MCF 10A (cell line): ENCODE data around the gene ZDHHC18. TPM values are rescaled to one million over a fixed set of nuclear protein-coding genes. Genes with fewer than 3 reads are reported as not detected.
"Not testable (repeated sequence)": the region's sequence is repeated elsewhere in the genome, so short reads cannot be mapped to it uniquely, and the experiment has no call there.

Experiments used
- BruUV-seq: library from RNA; stranded (reverse); fragments of 400-500 nt; replicated peaks from 2 replicates; lab custom pipeline; 2021; lab: Mats Ljungman, UMichigan
- CTCF ChIA-PET: fragments of 300-600 bp; sonication (Branson Sonifier 250); formaldehyde crosslinking; extraction: SDS; loops from one replicate; lab custom pipeline; 2021; ENCODE audit warnings: antibody characterized with exemption, inconsistent platforms; lab: Yijun Ruan, JAX
- POLR2A ChIA-PET: fragments of 300-600, 350-650 bp; sonication (Branson Sonifier 250); formaldehyde crosslinking; extraction: SDS; loops from one replicate; lab custom pipeline; 2020; ENCODE audit warnings: antibody characterized with exemption, inconsistent platforms; lab: Yijun Ruan, JAX
- DNase-seq: peaks from one replicate; pipeline ENCODE4 v3.0.0-alpha.2; 2018; ENCODE audit not compliant: unreplicated experiment
- H3K27ac Mint-ChIP-seq: one replicate; pipeline ENCODE4 v1.8.0; 2022; ENCODE audit warnings: mild to moderate bottlenecking, low read depth, mixed read lengths; ENCODE audit not compliant: unreplicated experiment
- H3K27me3 Mint-ChIP-seq: one replicate; pipeline ENCODE4 v1.8.0; 2022; ENCODE audit warnings: mixed read lengths; ENCODE audit not compliant: insufficient read depth, unreplicated experiment
- H3K36me3 Mint-ChIP-seq: one replicate; pipeline ENCODE4 v1.8.0; 2022; ENCODE audit warnings: mild to moderate bottlenecking, moderate library complexity, mixed read lengths; ENCODE audit not compliant: insufficient read depth, unreplicated experiment
- H3K4me1 Mint-ChIP-seq: one replicate; pipeline ENCODE4 v1.8.0; 2022; ENCODE audit warnings: mixed read lengths; ENCODE audit not compliant: insufficient read depth, unreplicated experiment
- H3K4me3 Mint-ChIP-seq: one replicate; pipeline ENCODE4 v1.8.0; 2022; ENCODE audit warnings: mild to moderate bottlenecking, moderate library complexity, mixed read lengths; ENCODE audit not compliant: unreplicated experiment
- H3K9me3 Mint-ChIP-seq: one replicate; pipeline ENCODE4 v1.8.0; 2022; ENCODE audit warnings: mixed read lengths; ENCODE audit not compliant: unreplicated experiment
- intact Hi-C: fragments of 100-400 bp; cut with micrococcal nuclease; formaldehyde crosslinking; loops from 2 replicates; pipeline ENCODE4 v1.14.1; 2022
- total RNA-seq: library from RNA; stranded (reverse); gene quantifications from 2 replicates; pipeline ENCODE4 v1.2.3, GENCODE V29; 2022
- TF ChIP-seq, protein P1 (sequence below): fragments of 200-600 bp; IDR thresholded peaks from one replicate; pipeline ENCODE4 v1.8.0; 2022; ENCODE audit warnings: antibody characterized with exemption, mild to moderate bottlenecking; ENCODE audit not compliant: unreplicated experiment

Gene ZDHHC18
- total RNA-seq, 1 experiment from 2014 or later, result 14.0 TPM

DNA sequence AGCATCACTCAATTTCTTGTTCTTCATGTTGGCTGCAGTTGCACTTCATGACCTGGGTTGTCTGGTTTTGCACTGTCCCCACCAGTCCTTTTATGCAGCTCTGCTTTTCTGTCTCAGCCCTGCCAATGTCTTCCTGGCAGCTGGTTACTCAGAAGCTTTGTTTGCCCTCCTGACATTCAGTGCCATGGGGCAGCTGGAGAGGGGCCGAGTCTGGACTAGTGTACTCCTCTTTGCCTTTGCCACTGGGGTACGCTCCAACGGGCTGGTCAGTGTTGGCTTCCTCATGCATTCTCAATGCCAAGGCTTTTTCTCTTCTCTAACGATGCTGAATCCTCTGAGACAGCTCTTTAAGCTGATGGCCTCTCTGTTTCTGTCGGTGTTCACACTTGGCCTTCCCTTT, 32.1 kb upstream of the ZDHHC18 start:
- H3K9me3 Mint-ChIP-seq, result no peaks in the 10 kb centered on the region
- H3K4me3 Mint-ChIP-seq, result no peak overlapping the region
- DNase-seq, result no peak
- H3K27ac Mint-ChIP-seq, result no peak overlapping the region
- BruUV-seq, result no TSS peak
- H3K27me3 Mint-ChIP-seq, result no peaks in the 10 kb centered on the region
- H3K36me3 Mint-ChIP-seq, result peaks cover 31% of the 10 kb centered on the region
- ChIA-PET POLR2A (interaction anchor here (1.2 kb wide), 1 partner anchor 18 kb away, joined by 3 read pairs; no protein-coding TSS in a partner anchor), CTCF (interaction anchor here (0.6 to 3.5 kb wide), 4 partner anchors 94 to 200 kb away, joined by 3 to 13 read pairs (median 3); no protein-coding TSS in a partner anchor)
- intact Hi-C loops, result no loop called here
- peaks cover 2% of the 10 kb centered on the region for H3K4me1 Mint-ChIP-seq
- TF ChIP-seq, protein P1, sequence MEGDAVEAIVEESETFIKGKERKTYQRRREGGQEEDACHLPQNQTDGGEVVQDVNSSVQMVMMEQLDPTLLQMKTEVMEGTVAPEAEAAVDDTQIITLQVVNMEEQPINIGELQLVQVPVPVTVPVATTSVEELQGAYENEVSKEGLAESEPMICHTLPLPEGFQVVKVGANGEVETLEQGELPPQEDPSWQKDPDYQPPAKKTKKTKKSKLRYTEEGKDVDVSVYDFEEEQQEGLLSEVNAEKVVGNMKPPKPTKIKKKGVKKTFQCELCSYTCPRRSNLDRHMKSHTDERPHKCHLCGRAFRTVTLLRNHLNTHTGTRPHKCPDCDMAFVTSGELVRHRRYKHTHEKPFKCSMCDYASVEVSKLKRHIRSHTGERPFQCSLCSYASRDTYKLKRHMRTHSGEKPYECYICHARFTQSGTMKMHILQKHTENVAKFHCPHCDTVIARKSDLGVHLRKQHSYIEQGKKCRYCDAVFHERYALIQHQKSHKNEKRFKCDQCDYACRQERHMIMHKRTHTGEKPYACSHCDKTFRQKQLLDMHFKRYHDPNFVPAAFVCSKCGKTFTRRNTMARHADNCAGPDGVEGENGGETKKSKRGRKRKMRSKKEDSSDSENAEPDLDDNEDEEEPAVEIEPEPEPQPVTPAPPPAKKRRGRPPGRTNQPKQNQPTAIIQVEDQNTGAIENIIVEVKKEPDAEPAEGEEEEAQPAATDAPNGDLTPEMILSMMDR, result no peak

DNA sequence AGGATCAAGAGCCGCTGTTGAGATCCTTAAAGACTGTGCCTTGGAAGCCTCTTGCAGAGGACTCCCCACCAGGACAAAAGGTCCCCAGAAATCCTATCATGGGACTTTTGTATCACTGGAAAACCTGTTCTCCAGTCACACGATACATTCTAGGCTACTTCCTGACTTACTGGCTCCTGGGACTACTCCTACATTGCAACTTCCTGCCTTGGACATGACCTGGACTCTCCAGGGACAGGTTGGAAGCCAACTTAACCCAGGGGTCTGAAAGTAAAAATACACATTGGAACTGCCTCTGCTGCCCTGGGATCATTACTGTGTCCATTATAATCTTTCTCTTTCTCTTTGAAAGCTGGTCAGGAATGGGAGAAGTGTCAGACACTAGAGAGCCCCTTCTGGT, 28.9 kb upstream of the ZDHHC18 start:
- H3K4me1 Mint-ChIP-seq, result peaks cover 11% of the 10 kb centered on the region
- no peak overlapping the region for H3K27ac Mint-ChIP-seq
- POLR2A ChIA-PET, result interaction anchor here (0.9 to 1.0 kb wide), 2 partner anchors 8 to 195 kb away, joined by 3 read pairs; no protein-coding TSS in a partner anchor
- TF ChIP-seq, protein P1, result no peak
- no peak for DNase-seq
- CTCF ChIA-PET, result interaction anchor here (0.5 to 5.1 kb wide), 7 partner anchors 7 to 199 kb away, joined by 3 to 37 read pairs (median 8); no protein-coding TSS in a partner anchor
- intact Hi-C loops, result no loop called here
- H3K4me3 Mint-ChIP-seq, result no peak overlapping the region
- no peaks in the 10 kb centered on the region for H3K27me3 Mint-ChIP-seq
- no TSS peak for BruUV-seq
- H3K36me3 Mint-ChIP-seq, result peaks cover 31% of the 10 kb centered on the region
- no peaks in the 10 kb centered on the region for H3K9me3 Mint-ChIP-seq

DNA sequence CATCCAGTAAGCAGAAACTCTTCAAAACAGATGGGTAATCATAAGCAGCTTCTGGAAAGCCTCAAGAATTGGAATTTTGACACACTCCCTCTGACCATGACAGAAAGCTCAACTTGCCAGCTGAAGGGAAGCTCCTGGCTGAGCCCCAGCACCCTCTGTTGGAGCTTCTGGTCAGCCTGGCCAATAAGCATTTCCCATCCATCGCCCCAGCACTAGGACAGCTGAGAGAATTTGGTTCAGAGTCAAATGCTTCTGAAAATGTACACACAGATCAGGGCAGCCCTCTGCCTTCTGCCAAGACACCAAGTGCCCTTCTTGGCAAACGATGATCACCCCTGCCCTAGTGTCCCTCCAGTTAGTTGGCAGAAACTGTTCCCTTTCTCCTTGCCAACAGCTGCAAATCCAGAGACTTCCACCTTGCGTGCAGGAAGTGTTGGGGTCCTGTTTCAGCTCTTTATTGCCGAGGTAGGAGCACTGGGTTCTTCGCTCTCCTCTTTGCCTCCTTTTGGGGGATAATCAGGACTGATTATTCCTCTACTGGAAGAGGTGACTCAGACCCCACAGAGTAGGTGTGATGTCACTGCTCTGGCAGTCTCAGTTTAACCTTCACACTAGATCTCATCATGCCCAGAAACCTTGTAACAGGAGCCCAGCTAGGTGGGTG, 26.9 kb upstream of the ZDHHC18 start:
- Mint-ChIP-seq H3K4me3 (no peak overlapping the region), H3K4me1 (peaks cover 11% of the 10 kb centered on the region), H3K27me3 (no peaks in the 10 kb centered on the region), H3K36me3 (peaks cover 27% of the 10 kb centered on the region), H3K9me3 (no peaks in the 10 kb centered on the region), H3K27ac (no peak overlapping the region)
- peak; percentile 70 for DNase-seq
- POLR2A ChIA-PET, result interaction anchor here (0.6 to 1.5 kb wide), 5 partner anchors 10 to 299 kb away, joined by 3 to 6 read pairs (median 4); partner anchors contain the start of gene SFN
- BruUV-seq, result no TSS peak
- intact Hi-C loops, result no loop called here
- CTCF ChIA-PET, result interaction anchor here (0.8 to 5.1 kb wide), 6 partner anchors 9 to 209 kb away, joined by 3 to 37 read pairs (median 4); no protein-coding TSS in a partner anchor
- TF ChIP-seq, protein P1, result no peak

DNA sequence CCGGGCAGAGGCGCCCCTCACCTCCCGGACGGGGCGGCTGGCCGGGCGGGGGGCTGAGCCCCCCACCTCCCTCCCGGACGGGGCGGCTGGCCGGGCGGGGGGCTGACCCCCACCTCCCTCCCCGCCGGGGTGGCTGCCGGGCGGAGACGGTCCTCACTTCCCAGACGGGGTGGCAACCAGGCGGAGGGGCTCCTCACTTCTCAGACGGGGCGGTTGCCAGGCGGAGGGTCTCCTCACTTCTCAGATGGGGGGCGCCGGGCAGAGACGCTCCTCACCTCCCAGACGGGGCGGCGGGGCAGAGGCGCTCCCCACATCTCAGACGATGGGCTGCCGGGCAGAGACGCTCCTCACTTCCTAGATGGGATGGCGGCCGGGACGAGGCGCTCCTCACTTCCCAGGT, 22.6 kb upstream of the ZDHHC18 start:
- H3K36me3 Mint-ChIP-seq, H3K9me3 Mint-ChIP-seq, BruUV-seq, H3K27me3 Mint-ChIP-seq, DNase-seq, H3K4me3 Mint-ChIP-seq, CTCF ChIA-PET, H3K27ac Mint-ChIP-seq, intact Hi-C loops, POLR2A ChIA-PET: not testable (repeated sequence)
- H3K4me1 Mint-ChIP-seq, result peaks cover 11% of the 10 kb centered on the region
